VCaP (cell line): ENCODE results near the gene NARS2.

Source experiments
- H3K27ac ChIP-seq: fragments of 450-650 bp; 2 replicates; pipeline ENCODE4 v1.5.1; 2017
- TF ChIP-seq, protein P1 (sequence below): fragments of 450-650 bp; conservative IDR thresholded peaks from 2 replicates; pipeline ENCODE4 v1.5.1; 2017; ENCODE audit warnings: mild to moderate bottlenecking, moderate library complexity

NARS2 gene

DNA sequence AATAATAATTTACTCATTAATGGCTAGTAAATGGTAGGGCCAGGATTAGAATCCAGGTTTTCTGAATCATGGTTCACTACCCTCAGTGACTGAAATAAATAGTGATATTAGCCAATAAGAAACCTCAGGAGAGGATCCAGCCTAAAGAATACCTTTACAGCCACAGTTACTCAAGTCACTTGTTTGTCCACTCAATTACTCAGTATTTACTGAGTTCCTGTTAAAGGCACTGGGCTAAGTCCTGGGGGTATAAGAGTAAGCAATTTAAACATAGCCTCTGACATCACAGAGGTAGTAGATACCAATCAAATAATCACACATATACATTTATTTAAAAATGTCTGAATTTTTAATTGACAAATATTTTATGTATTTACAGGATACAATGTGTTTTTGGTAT is 100.2 kb downstream of the NARS2 start:
- H3K27ac ChIP-seq = no peak overlapping the region
- TF ChIP-seq, protein P1, sequence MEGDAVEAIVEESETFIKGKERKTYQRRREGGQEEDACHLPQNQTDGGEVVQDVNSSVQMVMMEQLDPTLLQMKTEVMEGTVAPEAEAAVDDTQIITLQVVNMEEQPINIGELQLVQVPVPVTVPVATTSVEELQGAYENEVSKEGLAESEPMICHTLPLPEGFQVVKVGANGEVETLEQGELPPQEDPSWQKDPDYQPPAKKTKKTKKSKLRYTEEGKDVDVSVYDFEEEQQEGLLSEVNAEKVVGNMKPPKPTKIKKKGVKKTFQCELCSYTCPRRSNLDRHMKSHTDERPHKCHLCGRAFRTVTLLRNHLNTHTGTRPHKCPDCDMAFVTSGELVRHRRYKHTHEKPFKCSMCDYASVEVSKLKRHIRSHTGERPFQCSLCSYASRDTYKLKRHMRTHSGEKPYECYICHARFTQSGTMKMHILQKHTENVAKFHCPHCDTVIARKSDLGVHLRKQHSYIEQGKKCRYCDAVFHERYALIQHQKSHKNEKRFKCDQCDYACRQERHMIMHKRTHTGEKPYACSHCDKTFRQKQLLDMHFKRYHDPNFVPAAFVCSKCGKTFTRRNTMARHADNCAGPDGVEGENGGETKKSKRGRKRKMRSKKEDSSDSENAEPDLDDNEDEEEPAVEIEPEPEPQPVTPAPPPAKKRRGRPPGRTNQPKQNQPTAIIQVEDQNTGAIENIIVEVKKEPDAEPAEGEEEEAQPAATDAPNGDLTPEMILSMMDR = no peak

DNA sequence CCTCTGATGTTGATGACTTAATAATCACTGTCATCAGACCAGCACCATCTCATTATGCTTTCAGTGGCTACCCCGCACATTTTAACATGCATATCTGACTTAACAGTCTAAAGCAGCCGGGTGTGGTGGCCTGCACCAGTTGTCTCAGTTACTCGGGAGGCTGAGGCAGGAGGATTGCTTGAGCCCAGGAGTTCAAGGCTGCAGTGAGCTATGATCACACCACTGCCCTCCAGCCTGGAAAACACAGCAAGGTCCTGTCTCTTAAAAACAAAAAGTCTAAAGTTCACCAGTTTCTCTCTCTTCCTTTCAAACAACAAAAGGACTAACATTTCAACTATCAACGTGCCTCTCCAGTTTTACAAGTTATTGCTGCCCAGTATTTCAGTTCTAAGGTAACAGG is 101.8 kb downstream of the NARS2 start:
- TF ChIP-seq, protein P1 = no peak
- H3K27ac ChIP-seq = no peak overlapping the region

DNA sequence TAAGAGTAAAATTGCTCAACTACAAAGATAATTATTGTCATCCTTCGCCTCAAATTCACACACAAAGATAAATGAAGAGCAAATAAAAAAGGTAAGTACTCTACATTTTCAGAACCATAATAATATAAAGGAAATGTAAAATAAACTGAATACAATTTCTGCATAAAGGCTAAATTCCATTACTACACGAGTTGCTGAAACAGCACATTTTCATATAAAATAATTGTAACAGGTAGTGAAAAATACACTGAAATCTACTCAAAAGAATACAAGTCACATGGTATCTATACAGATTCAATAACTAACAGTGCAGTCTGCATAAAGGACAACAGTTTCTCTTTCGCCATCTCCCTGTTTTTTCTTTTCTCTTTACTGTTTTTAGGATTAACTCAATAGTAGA is 102.3 kb downstream of the NARS2 start:
- TF ChIP-seq, protein P1 = no peak
- H3K27ac ChIP-seq = no peak overlapping the region

DNA sequence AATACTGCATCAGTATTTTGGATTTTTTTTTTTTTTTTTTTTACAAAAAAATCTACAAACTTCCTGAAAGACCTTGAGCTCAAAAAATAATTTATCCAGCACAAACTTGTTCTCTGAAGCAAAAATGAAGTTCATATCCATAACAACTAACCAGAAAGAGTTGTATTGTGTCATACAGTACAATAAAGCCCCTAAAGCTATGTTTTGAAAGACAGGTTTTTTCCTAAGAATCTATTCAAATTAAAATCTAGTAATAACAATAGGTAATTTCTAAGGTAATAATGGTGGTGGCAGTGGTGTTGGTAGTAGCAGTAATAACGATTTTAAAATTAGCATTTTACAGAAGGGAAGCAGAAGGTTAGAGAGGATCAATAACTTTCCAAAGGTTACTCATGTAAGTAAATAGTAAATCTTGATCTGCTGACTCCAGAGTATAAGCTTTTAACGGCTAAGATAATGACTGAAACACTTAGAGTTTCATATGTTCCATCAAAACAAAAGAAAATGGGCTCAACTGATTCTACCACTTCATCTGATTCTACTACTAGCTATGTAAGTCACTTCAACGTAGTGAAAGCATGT is 103.7 kb downstream of the NARS2 start:
- H3K27ac ChIP-seq = no peak overlapping the region
- TF ChIP-seq, protein P1 = no peak

DNA sequence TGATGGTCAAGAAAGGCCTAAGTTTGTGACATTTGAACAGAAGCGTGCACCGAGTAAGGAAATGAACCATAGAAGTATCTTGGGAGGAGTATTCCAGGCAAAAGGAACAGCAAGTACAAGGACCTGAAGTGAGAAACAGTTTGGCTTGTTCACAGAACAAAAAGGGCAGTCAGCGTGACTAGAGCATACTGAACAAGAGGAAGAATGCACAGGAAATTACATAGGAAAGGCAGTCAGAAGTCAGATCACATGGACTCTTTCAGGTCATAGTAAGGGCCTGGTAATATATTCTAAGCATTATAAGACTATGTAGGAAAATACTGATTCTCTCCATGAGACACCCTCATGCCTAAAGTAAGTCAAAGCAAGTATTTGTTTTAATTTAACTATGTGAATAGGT is 104.8 kb downstream of the NARS2 start:
- TF ChIP-seq, protein P1 = no peak
- no peak overlapping the region for H3K27ac ChIP-seq

DNA sequence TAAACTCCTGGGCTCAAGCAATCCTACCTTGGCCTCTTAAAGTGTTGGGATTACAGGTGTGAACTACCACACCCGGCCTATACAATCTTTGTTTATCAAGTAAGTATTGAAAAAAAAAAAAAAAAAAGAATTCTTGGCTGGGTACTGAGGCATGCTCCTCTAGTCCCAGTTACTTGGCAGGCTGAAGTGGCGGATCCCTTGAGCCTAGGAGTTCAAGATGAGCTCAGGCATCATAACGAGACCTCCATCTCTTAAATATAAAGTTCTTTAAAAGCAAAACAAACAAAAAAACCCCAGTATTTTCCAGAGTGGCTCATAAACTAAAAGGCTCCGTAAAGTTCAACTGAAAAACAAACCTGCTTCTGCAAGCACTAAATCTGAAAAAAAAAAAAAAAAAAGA is 106.7 kb downstream of the NARS2 start:
- no peak overlapping the region for H3K27ac ChIP-seq
- TF ChIP-seq, protein P1 = no peak

DNA sequence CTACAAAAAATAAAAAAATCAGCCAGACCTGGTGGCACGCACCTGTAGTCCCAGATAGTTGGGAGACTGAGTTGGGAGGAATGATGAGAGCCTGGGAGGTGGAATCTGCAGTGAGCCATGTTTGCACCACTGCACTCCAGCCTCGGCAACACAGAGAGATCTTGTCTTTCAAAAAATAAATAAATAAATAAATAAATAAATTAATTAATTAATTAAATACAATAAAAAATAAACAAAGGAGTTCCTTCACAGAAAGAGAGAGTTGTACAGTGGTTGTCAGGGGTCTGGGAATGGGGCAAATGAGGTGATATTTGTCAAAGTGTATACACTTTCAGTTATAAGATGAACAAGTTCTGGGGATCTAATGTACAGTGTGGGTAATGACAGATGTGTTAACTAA is 107.3 kb downstream of the NARS2 start:
- TF ChIP-seq, protein P1 = no peak
- H3K27ac ChIP-seq = no peak overlapping the region
